NCI-H345 treated with DMSO at 0.1 percent for 48 hours (cell line): ENCODE results near the gene MYD88.
A peak's percentile ranks its signal among the peaks of the same experiment; 100 is the strongest.
"Not testable (repeated sequence)": the region's sequence is repeated elsewhere in the genome, so short reads cannot be mapped to it uniquely, and the experiment has no call there.

Source experiments
- DNase-seq: peaks from one replicate; lab custom pipeline; 2025; ENCODE audit not compliant: unreplicated experiment; lab: John Stamatoyannopoulos, UW

Gene MYD88

DNA sequence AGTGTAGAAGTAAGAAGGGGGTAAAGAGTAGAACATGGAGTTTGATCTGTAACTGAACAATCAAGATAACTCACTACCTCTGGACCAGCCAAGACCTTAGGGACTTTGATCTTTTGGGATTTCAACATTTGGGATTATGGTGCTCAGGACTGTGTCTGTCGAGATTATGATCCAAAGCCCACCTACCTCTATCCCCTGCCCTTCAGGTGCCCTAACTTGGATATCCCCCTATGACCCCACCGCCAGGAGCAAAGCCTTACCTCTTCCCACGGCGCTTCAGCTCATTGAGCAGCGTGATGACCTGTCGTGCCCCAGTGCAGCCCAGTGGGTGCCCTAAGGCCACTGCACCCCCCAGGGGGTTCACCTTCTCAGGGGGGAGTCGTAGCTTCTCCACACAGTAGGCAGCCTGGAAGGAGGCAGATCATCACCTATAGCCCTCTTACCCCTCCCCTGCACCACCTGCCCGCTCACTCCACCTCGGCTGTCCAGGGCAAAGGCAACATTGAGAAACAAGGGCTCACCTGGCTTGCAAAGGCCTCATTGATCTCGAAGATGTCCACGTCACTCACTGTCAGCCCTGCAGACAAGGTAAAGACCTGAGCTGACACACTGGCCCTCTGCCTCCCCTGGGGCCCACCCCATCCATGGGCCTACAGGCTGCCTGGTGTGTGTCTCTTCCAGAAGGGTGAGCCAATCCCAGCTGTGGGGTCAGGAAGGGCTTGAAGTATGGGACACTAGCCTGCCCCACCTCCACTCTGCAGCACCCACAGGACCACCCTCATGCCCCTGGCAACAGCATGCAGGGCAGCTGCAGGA, 12.9 kb upstream of the MYD88 start:
- no peak for DNase-seq

DNA sequence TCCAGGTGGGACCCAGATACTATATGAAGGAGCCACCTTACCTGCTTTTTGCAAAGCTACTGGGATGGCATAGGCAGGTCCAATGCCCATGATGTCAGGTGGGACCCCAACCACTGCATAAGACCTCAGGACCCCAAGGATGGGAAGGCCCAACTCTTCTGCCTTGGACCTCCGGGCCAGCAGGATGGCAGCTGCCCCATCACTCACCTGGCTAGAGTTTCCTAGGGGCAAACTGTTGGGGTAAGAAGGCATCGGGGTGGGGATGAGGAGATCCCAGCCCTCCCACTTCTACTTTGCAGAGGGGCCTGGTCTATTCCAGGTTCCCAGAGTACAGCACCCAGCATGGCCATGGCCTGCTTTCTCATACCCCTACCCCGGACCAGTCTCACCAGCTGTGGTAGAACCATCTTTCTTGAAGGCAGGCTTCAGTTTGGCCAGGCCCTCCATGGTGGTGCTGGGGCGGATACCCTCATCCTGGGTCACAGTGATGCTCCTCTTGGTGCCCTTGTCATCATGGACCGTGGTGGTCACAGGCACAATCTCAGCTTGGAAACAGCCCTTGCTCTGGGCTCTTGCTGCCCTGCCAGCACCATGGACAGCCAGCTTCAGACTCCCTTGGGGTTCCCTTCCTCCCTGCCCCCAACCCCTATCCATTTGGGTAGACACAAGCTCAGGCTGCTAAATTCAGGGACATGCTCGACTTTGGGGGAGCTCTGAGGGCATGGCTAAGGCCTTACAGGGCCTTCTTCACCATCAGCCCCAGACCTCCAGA, 12.2 kb upstream of the MYD88 start:
- DNase-seq, result no peak

DNA sequence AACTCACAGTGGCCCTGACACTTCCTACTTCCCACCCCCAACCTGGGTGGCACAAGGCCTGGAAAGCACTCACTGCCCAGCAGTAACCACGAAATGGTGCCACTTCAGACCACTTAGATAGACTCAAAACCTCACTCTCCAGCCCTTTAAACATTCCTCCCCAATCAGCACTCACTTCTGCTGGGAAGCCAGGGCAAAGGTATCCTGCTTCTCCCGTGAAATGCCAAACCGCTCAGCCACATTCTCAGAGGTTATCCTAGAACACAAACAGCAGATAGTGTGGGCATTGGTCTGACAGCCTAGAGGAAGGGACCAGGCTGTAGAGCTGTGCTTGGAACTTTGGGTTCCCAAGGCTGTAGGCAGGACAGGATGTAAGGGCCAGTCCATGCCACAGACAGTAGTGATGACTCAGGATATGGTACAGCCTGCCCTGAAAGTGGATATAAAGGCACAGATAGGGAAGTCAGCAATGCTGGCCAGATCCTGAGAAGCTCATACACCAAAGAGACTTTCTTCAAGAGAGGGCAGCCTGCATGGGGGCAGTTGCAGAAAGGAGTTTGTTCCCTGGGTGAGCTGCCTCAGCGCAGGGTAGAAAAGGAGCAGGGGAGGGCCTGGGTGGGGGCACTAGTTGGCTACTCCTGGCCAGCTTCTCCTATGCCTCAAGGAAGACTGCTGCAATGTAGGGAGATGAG, 10.7 kb upstream of the MYD88 start:
- no peak for DNase-seq

DNA sequence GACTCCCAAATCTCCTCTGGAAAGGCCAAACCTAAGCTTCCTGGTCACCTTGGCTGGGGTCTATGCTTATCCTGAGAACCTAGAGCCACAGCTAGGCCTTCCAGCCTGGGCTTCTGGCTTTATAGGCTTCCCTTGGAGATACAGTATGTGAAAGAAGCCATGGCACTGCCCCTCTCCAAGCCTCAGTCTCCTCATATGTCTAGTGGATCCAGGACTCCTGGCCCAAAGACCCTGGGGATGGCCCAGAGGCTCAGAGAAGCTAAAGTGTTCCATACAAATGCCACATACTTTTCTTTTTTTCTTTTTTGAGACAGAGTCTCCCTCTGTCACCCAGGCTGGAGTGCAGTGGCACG, 10.2 kb upstream of the MYD88 start:
- DNase-seq, result no peak

DNA sequence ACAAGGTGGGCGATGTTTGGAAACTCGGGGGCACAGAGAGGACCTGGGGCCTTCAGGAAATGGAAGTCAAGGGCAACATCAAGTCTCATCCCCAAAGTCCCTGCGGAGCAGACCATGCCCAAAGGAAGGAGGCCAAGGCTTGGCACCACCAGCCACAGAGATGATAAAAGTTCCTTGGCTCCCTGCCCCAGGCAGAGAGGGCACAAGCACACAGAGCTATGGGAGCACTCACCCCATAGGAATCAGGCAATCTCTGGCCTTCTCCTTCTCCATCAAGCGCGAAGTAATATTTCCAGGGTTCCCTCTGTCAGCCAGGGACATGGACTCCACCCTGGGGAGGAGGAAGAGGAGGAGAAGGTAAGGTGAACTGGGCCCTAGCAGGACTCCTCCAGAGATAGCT, 9.4 kb upstream of the MYD88 start:
- no peak for DNase-seq

DNA sequence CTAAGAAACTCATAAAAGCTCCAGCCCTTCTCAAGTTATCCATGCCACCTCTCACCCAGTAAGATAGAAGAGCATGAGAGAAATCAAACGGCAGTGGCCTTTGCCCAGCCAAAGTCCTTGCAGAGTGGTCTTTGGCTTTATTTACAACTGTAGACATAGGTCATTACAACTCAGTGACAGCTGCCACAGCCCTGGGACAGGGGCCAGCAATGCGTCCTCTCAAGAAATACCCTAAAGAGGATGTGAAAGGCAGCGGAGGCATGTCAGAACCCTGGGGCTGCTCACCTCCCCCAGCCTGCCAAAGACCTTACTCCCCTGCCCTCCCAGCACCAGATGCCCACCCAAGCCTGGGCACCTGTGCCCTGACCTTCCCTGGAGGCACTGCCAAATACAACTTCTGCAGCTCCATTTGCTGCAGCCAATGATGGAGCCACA, 7.8 kb upstream of the MYD88 start:
- no peak for DNase-seq

DNA sequence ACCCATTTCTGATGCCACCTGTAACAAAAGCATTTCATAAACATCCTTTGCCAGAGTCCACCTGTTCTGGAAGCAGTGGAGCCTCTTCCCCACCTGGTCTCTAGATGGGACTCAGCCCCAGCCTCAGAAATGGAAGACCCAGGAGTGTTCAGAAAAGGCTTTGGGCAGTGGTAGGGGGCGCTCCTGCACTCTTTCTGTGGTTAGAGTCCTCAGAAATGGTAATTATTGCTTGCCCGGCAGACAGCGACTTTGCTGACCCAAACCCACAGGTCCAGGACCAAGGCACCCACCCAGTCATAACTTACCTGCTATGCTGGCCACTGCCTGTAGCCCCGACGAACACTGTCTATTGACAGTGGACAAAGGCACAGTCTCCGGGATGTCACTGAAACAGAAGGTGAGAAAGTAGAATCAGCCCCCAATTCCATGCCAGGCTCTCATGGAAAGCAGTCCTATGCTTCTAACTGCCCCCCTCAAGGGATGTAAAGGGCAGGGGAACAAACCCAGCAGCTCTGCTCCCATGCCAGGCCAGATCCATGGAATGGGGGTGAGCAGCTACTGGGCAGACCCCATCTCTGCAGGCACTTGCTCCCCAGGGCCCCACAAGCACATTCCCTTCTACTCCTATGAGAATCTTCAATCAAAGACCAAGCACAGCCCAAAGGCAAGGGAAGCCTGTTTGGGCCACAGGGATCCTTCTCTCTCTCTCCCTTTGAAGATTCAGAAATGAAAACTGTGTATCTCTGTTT, 6.7 kb upstream of the MYD88 start:
- no peak for DNase-seq

DNA sequence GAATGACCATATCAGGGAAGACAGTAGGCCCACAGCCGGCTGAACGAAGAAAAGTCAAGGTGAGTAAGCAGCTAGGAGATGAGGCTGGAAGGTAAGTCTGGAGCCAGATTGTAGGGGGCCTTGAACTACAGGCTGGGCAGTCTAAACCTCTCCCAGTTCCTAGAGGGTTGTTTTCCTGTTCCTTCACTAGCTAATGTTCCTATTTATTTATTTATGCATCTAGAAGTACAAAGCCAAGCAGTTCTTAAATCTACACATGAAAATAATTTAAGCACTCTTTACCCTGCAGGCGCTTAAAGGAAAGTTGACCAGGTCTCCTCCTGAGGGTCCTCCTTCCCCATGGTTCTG, 5.3 kb upstream of the MYD88 start:
- no peak for DNase-seq

DNA sequence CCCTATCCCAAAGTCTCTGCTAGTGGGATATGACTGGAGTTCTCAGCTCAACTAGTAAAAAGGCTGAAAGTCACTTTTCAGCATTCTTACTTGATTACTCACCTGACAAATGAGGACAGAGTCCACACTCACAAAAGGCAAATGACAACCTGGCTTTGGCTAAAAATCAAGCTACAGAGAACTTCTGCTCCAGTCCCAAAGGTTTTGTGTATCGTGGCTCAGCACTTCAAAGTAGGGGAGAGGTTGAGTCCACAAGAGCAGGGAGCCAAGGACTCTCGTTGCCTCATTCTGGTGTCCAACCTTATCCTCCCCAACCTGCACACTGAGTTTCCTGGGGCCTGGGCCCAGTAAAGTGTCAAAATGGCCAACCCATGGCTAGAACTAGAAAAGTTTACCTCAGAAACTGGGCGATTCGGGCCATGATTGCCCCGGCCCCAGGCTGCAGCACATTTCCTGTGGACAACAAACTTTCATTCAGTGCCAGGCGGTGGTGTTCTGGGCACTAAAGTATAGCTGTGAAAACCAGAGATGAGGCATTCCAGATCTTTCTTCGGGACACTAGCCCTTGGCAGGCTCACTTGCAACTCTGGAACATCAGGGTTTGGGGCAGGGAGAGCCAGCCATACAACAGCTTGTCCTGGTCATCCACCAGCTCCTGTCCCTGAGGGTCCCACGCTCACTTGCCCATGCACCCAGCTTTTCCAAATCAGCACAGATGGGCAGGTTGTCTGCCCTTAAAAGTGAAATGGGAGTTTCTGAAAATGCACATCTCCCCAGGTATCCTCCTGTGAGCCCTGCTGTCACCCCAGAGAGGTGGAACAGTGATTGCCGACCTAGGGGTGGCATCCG, 4.7 kb upstream of the MYD88 start:
- DNase-seq, result no peak

DNA sequence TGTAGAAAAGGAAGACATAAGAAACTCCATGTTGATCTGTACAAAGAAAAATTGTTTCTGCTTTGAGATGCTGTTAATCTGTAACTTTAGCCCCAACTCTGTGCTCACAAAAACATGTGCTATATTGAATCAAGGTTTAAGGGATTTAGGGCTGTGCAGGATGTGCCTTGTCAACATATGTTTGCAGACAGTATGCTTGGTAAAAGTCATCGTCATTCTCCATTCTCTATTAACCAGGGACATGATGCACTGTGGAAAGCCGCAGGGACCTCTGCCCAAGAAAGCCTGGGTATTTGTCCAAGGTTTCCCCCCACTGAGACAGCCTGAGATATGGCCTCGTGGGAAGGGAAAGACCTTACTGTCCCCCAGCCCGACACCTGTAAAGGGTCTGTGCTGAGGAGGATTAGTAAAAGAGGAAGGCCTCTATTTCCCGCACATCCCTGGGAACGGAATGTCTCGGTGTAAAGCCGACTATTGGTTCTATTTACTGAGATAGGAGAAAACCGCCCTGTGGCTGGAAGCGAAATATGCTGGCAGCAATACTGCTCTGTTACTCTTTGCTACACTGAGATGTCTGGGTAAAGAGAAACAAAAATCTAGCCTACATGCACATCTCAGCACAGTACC, 3.8 kb upstream of the MYD88 start:
- DNase-seq, result not testable (repeated sequence)

DNA sequence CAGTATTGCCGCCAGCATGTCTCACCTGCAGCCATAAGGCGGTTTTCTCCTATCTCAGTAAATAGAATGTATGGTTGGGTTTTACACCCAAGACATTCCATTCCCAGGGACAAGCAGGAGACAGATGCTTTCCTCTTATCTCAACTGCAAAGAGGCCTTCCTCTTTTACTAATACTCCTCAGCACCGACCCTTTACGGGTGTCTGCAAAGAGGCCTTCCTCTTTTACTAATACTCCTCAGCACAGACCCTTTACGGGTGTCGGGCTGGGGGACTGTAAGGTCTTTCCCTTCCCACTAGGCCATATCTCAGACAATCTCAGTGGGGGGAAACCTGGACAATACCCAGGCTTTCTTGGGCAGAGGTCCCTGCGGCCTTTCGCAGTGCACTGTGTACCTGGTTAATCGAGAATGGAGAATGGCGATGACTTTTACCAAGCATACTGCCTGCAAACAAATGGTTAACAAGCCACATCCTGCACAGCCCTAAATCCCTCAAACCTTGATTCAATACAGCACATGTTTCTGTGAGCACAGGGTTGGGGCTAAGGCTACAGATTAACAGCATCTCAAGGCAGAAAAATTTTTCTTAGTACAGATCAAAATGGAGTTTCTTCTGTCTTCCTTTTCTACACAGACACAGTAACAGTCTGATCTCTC, 2.7 kb upstream of the MYD88 start:
- not testable (repeated sequence) for DNase-seq

DNA sequence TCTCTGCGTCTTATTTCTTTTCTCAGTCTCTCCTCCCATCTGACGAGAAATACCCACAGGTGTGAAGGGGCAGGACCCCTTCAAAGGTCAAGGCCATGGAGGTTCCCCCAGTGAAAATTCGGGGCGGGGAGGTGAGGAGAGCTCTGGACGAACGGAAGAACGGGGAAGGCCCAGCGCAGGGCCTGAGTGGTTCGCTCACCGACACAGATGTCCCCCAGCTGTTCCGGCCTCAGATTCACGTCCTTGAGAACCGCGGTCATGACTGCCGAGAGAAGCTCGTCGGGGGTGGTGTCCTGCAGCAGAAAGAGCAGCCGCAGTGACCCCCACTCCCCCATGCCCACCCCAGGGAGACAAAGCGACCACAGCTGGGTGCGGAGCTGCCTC, 2.1 kb upstream of the MYD88 start:
- DNase-seq, result no peak

DNA sequence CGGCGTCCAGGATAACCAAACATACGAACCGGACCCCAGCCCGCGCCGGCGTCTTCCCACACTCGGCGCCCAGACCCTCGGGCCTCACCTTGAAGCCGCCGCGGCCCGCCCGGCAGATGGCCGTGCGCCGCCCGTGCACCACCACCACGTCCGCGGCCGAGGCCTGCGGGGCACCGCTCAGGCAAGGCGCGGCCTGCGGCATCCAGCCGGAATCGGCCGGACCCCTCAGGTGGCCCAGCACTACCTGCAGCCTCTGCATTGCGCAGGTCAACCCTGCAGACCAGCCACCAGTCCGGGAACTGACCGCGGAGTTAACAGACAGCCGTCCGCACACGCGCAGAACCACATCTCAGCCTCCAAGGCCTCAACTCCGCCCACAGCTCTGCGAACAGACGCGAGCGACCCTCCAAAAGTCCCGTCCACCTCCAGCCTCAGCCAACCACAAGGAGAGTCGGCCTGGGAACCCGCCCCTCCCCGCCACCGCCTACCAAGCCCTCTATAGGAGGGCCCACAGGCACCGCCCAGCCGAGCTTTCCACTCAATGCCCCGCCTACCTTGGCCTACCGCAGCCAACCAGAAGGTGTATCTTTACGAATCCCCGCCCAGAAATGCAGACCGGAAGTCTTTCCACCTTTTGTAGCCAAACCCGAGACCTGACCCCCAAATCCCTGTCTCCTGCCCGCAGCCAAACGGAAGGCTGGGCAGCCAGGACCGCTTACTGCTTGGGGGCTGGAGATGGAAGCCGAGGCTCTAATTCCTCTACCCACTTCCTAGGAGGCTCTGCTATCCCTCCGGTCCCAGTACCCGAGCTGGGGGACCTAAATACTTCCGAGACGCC, 1.5 kb upstream of the MYD88 start, which contains the start of gene ACAA1:
Gene ACAA1 (minus strand): TSS at position 351 of the 838 bp plus-strand sequence. CDS start 92 bp downstream, at position 259.
- DNase-seq, result peak; percentile 94

DNA sequence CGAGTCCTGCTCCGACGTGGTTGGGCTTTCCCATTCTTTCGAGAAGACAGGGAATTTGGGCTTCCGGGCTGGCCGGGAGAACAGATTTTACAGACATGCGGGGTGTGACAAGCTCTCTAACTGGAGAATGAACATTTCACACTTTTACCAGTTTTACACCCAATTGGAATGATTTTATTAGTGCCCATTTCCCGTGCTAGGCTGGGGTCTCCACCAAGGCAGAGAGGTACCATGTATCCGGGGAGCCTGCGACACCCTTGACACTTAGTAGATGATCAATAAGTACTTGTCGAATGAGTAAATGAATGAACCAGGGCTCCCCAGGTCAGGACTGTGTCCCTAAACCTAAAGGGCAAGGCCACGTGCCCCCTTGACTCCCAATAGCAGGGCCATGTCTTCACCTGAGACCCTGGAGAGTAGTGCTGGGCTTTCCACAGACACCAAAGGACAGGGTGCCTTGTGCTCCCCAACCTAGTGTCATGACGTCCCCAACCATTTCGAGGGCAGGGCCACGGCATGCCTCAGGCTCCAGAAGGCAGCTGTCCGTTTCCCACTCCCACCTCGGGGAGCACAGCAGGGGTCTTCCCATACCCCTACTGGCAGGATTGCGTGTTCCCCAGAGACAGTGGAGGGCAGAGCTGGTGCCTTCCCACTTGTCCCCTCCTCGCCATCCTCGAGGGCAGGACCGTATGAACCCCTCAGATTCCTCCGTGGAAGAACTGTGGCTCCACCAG, 679 bp upstream of the MYD88 start:
- peak; percentile 63 for DNase-seq

DNA sequence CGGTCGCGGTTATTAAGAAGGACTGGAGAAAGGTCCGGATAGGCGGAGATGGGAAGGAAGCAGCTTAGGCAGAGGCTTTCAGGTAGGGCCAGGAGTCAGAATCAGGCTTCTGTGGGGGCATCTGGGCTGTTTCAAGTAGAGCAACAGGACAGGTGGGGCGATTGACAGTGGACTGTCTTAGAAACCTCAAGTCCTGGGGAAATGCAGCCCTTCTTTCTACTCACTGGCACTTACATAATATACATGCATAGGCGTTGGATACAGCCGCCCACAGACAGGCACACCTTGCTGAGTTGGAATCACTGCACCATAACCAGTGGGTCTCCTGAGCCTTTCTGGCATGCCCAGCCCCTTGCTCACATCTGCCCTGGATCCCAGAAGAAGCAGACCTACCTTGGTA, 730 bp downstream of the MYD88 start:
- no peak for DNase-seq

DNA sequence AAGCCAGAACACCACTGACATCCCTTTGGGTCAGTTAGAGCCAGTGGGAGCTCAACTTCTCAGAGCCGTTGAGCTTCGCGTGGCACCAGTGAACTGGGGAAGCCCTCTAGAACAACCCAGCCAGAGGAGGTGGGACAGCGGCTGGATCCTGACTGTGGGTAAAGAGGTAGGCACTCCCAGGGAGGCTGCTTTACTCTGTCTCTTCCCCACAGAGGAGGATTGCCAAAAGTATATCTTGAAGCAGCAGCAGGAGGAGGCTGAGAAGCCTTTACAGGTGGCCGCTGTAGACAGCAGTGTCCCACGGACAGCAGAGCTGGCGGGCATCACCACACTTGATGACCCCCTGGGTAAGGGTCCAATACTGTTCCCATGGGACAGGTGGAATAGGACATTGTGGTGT, 1.2 kb downstream of the MYD88 start:
- no peak for DNase-seq

DNA sequence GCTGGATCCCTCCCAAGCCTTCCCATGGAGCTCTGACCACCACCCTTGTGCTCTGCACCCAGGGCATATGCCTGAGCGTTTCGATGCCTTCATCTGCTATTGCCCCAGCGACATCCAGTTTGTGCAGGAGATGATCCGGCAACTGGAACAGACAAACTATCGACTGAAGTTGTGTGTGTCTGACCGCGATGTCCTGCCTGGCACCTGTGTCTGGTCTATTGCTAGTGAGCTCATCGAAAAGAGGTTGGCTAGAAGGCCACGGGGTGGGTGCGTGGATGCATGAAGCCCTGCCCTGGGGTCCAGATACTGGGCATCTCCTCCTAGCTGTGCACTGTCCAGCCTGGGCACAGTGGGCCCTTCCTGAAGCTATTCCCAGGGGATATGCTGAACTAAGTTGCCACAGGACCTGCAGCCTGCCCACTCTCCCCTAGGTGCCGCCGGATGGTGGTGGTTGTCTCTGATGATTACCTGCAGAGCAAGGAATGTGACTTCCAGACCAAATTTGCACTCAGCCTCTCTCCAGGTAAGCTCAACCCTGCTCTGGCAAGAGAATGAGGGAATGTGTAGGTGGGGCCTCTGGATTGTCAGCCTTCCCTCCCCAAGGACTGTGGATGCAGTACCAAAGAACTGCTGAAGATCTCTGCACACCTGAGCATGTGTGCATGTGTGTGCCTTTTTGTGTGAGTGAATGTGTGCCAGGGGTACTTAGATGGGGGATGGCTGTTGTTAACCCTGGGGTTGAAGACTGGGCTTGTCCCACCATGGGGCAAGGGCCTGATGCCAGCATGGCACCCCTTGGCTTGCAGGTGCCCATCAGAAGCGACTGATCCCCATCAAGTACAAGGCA, 2.1 kb downstream of the MYD88 start:
- DNase-seq, result no peak
